NK-92 (cell line): ENCODE results near the gene SIMC1.
"Not testable (repeated sequence)": the region's sequence is repeated elsewhere in the genome, so short reads cannot be mapped to it uniquely, and the experiment has no call there.

Experiments used
- DNase-seq: peaks from one replicate; lab custom pipeline; 2025; ENCODE audit not compliant: unreplicated experiment; lab: John Stamatoyannopoulos, UW

Gene SIMC1

DNA sequence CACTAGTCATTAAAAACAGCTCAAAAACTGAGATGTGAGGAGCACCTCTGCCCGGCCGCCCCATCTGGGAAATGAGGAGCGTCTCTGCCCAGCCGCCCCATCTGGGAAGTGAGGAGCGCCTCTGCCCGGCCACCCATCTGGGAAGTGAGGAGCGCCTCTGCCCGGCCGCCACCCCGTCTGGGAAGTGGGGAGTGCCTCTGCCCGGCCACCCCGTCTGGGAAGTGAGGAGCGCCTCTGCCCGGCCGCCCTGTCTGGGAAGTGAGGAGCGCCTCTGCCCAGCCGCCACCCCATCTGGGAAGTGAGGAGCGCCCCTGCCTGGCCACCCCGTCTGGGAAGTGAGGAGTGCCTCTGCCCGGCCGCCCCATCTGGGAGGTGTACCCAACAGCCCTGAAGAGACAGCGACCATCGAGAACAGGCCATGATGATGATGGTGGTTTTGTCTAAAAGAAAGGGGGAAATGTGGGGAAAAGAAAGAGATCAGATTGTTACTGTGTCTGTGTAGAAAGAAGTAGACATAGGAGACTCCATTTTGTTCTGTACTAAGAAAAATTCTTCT is 23.7 kb upstream of the SIMC1 start:
- not testable (repeated sequence) for DNase-seq

DNA sequence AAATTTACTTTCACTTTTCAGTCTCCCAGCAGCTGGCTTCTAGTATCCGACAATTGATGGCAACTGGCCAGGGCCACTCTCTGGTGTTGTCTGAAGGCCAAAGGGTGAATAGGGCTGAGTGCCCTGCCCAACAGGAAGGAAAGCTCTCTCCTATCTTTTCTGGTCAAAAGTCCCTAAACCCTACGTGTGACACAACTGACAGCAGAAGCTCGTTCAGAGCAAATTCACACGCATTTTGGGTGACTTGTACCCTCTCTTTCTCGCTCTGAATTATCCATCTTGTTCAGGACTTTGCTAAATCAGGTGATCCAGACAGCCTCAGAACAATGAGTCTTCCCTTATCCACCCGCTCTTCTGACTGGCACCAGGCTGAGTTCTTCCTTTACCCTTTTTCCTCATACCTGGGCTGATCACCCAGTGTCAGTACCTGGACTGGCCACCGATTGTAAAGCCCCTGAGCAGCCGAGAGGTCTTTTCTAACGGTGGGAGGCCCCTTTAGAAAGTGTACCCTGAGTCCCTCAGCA is 21.8 kb upstream of the SIMC1 start:
- DNase-seq = not testable (repeated sequence)

DNA sequence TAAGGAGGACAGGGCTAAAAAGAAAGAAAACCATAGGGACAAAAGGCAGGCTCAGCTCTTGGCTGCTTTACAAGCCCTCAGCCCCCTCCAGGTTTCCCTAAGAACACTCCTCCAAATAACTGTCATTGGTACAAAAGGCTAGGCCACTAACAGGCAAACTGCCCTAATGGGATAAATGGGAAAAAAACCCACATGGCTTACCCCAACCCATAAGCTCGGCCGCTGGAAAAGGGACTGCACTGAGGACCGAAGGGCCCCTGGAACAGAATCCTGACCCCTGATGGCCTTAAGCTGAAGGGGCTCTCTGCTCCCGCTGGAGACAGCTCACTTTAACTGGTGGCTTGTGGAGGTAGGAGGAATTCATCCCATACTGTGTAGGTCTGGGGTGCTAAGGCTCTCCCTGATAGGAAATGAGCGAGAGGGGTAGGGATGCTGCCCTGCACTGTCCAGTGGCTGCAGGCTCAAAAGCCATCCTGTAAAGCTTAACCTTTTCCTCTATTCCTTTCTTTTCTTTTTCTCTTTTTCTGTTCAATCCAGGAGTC is 21.0 kb upstream of the SIMC1 start:
- not testable (repeated sequence) for DNase-seq

DNA sequence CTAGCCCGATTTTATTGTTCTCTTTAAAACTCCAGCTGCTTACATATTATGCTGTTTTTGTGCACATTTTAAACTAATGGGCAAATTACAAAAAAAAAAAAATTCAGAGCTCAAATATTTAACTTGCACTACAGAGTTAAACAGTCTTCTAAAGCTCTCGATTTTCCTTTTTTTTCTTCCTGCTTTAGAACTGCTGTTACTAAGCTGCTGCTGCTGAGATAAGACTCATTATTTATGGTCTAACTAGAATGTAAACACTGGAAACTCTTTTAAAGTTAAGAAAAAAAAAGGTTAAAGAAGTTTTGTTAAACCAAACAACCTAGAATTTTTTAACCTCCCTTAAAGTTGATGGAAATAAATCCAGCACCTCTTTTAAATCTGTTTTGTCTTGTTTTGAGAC is 20.5 kb upstream of the SIMC1 start:
- DNase-seq = not testable (repeated sequence)

GRCh38 chr5:176222006-176222405 is 16.2 kb upstream of the SIMC1 start:
- DNase-seq = not testable (repeated sequence)

DNA sequence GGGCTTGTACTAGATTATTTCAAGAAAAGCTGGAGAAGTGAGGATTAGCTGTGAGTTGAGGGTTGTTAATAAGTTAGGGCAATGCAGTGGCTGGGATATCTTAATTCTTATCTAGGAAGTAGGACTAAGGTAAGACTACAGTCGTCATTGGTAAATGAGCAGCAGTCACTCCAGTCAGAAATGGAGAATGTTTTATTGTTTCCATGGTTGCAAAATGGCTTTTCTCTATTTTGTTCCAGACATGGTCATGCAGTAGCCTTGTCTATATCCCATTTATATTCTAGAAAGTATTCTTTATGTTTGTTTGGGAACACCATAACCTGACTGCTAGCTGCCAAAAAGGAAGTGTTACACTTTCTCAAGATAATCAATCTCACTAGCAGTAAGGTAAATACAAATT is 9.9 kb upstream of the SIMC1 start:
- not testable (repeated sequence) for DNase-seq

GRCh38 chr5:176233253-176233652 is 5.0 kb upstream of the SIMC1 start:
- DNase-seq = not testable (repeated sequence)

DNA sequence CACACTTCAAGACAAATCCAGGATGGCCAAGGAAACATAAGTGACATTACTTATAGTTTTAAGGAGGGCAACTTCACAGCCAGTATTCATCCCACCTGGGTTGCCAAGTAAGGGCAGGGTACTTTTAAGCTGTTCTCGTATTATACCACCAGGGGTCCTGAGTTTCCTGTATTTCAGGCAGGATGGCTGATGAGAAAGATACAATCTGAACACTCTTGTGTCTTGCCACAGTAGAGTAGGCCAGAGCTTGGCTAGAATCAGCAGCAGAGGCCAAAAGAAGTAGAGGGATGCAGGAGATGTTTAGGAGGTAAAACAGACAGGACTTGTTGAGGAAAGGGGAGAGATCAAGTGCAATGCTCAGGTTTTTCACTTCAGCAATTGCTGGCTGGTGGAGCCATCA is 3.1 kb upstream of the SIMC1 start:
- DNase-seq = not testable (repeated sequence)

DNA sequence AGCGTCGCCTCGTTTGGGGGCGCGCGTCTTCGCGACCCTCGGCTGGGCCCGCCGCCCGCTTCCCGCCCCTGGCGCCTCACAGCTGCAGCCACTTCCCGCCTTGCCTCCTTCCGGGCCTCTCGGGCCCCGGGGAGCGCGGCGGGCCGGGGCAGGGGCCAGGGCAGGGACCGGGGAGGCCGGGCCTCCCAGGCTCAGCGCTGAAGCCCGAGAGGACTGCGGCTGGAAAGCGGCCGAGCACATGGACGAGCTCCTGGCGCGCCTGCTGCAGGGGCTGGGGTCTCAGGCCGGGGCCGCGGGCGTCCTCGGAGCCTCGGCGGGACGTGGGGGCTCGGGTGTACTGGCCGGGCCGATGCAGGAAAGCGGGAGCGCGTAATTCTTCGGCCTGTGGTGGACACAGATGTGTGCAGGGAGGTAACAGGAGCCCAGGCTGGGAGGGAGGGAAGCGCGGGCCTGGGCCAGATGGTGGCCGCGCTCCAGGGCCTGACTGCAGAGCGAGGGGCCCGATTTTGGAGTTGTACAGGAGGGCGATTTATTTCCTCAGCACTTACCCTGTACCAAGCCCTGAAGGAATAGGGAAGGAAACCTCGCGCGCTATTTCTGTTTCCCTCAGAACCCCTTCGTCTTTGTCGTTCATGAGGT is 540 bp downstream of the SIMC1 start:
- DNase-seq = not testable (repeated sequence)

DNA sequence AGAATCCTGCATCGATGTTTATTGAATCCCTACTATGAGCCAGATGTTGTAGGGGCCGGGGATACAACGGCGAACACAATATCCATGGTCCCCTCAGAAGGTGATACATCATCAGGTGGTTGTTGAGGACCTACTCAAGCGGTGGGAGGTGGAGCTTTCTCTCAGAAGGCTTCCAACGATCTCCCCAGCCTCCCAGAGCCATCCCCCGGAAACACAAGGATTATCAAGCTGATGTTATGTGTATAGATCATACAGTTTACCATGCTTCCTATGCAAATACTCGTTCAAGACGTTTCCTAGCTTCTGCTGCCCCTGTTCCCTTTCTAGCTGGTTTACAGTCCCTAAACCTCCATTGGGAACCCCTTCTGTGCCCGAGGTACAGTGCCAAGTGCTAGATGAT is 1.1 kb downstream of the SIMC1 start:
- not testable (repeated sequence) for DNase-seq

- DNase-seq = not testable (repeated sequence)
Measured at GRCh38 chr5:176244318-176244717, 6.1 kb downstream of the SIMC1 start.

DNA sequence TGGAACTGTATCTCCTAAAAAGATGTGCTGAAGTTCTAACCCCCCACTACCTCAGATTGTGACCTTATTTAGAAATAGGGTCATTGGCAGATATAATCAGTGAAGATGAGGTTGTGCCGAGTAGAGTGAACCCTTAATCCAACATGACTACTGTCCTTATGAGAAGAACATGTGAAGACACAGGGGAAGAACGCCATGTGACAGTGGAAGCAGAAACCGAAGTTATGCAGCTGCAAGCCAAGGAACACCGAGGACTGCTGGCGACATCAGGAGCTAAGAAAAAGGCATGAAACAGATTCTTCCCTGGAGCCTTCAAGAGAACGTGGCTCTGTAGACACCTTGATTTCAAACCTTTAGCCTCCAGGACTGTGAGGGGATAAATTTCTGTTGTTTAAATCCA is 6.8 kb downstream of the SIMC1 start:
- not testable (repeated sequence) for DNase-seq

DNA sequence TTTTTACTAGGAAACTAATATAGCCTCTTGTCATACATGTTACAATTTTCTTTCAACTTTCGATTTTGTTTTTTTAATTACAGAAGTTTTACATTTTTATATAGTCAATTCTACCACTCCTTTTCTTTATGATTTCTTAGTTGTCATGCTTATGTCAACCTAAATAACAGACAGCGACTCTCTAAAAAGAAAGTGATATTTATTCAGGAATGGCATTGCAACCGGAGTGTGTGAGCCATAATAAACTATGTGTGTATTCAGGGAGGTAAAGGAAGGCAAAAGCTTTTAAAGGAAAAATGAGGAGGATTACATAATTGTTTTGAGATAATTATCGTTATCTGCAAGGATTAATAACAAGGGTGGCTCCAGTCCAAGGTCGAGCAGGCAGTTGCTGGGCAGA is 7.3 kb downstream of the SIMC1 start:
- DNase-seq = not testable (repeated sequence)

DNA sequence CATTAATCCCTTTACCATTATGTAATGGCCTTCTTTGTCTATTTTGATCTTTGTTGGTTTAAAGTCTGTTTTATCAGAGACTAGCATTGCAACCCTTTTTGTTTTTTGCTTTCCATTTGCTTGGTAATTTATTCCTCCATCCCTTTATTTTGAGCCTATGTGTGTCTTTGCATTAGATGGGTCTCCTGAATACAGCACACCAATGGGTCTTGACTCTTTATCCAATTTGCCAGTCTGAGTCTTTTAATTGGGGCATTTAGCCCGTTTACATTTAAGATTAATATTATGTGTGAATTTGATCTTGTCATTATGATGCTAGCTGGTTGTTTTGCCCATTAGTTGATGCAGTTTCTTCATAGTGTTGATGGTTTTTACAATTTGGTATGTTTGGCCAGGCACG is 12.5 kb downstream of the SIMC1 start:
- not testable (repeated sequence) for DNase-seq

GRCh38 chr5:176252171-176252570 is 13.9 kb downstream of the SIMC1 start:
- not testable (repeated sequence) for DNase-seq

- not testable (repeated sequence) for DNase-seq
Measured at GRCh38 chr5:176253370-176254065, 15.3 kb downstream of the SIMC1 start.

DNA sequence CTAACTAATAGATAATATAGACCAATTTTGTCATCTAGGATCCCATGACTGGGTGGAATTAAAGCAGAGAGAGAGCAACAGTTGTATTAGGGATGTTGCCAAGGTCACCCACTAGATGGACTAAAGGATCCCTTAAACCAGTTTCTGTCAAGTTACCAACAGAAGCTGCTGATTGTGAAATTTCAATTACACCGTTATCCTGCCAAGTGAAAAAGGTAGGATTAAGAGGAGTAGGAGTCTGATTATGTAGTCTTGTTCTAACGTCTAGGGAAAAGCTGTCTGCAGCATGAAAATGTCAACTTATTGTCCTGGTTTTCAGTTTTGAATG is 15.8 kb downstream of the SIMC1 start:
- DNase-seq = not testable (repeated sequence)

DNA sequence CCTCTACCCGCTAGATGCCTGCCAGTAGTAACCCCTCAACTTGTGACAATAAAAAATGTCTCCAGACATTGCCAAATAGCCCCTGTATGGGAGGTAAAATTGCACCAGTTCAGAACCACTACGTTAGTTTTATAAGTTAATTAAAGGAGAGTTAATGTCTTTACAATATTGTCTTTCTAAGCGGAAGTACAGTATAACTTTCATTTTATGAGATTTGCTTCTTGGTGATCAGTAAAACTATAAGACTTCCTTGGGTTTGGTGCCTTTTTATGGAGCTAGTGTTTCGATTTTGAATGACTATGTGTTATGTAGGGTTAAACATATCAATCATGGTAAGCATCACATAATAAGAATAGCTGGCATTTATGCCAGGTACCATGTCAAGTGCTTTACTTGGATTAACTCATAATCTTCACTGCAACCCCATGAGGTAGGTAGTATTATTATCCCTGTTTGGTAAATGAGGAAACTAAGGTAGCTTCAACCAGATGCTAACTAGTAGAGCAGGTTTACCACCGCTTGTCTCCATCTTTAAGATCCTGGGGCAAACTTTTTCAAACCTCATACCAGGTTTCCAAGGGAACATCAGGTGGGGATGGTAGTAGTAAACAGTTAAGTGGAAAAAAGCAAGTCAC is 19.8 kb downstream of the SIMC1 start:
- not testable (repeated sequence) for DNase-seq

DNA sequence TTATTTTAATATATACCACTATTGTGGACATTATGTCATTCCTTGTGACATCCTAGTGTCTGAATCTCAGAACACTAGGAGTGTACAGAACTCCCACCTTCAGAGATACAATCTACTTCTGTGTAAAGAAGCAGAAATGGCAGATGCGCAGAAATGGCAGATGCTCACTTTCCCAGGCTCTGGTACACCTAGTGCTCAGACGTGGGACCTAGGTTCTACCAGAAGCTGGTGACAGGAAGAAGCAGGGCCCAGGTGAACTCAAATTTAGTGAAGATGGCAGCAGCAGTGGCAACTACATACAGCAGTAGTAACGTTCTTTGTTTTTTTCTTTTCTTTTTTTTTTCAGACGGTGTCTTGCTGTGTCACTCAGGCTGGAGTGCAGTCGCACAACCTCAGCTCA is 22.5 kb downstream of the SIMC1 start:
- not testable (repeated sequence) for DNase-seq

GRCh38 chr5:176266448-176266847 is 28.2 kb downstream of the SIMC1 start:
- DNase-seq = not testable (repeated sequence)

DNA sequence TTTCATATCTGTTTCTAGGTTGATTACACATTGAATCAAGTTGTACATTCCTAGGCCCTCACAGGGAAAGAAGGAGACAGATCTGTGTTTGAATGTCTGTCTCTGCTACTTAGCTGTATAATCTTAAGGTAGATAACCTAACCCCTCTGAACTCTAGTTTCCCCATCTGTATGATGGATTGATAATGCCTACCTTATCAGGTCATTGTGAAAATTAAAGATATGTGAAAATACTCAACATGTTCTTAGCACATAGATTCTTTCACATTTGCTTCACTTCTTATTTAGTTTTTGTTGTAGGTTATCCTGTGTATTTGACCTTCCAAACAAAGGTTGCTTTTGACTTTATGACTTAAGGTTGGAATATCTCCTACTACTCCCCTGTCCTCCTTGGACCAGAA is 50.8 kb downstream of the SIMC1 start:
- not testable (repeated sequence) for DNase-seq
